Activated T-cell treated with anti-CD3 and anti-CD28 coated beads, Interleukin-2, amount 50 U/mL, for 24 hours (primary cell): ENCODE measurements around the gene C11orf71.

Experiments used
- DNase-seq: peaks from one replicate; pipeline ENCODE4 v3.0.0-alpha.2; 2020
- H3K27ac Mint-ChIP-seq: 2 replicates; pipeline ENCODE4 v1.8.0; 2020; ENCODE audit warnings: mild to moderate bottlenecking, mixed read lengths
- H3K27me3 Mint-ChIP-seq: 2 replicates; pipeline ENCODE4 v1.8.0; 2020; ENCODE audit warnings: mixed read lengths
- H3K36me3 Mint-ChIP-seq: 2 replicates; pipeline ENCODE4 v1.8.0; 2020; ENCODE audit warnings: low read depth, mixed read lengths
- H3K4me1 Mint-ChIP-seq: 2 replicates; pipeline ENCODE4 v1.8.0; 2020; ENCODE audit warnings: low read depth, mixed read lengths
- H3K4me3 Mint-ChIP-seq: 2 replicates; pipeline ENCODE4 v1.8.0; 2020; ENCODE audit warnings: mild to moderate bottlenecking, moderate library complexity, mixed read lengths
- H3K9me3 Mint-ChIP-seq: 2 replicates; pipeline ENCODE4 v1.8.0; 2020; ENCODE audit warnings: mixed read lengths

Gene C11orf71

DNA sequence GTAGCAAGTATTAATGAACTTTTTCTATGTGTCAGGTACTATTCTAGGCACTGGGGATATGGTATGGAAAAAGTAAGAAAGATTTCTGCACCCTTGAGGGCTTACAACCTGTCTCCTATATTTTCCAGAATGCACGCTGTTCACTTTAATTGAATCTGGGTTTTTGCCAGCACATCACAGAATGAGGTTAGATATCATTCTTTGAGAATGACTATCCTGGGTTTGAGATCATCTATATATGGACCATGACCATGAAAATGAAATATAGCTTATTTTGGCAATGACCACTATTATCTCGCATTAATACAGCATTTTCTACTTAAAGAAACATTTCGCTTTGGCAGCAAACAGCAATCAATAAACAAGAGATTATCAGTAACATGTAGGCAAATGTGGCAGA is 46.9 kb downstream of the C11orf71 start:
- no peak for DNase-seq
- Mint-ChIP-seq H3K4me3 (no peak overlapping the region), H3K36me3 (no peaks in the 10 kb centered on the region), H3K9me3 (no peaks in the 10 kb centered on the region), H3K27me3 (peaks cover 3% of the 10 kb centered on the region), H3K27ac (no peak overlapping the region), H3K4me1 (no peaks in the 10 kb centered on the region)

DNA sequence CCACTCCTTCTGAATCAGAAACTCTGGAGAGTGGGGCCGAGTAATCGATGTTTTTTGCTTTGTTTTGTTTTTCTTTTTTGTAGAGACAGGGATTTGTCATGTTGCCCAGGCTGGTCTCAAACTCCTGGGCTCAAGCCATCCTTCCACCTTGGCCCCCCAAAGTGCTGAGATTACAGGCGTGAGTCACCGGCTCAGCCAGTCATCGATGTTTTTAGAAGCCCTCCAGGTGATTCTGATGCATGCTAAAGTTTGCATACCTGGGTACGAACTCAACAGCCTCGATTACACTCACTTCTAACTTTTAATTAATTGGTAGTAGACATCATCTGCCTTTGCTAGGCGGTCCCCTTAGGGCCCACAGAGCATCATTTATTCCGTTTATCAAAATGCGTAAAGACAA is 50.3 kb downstream of the C11orf71 start:
- peaks cover 6% of the 10 kb centered on the region for H3K4me1 Mint-ChIP-seq
- DNase-seq = no peak
- no peaks in the 10 kb centered on the region for H3K9me3 Mint-ChIP-seq
- H3K27me3 Mint-ChIP-seq = peaks cover under 1% of the 10 kb centered on the region
- H3K27ac Mint-ChIP-seq = no peak overlapping the region
- no peaks in the 10 kb centered on the region for H3K36me3 Mint-ChIP-seq
- H3K4me3 Mint-ChIP-seq = no peak overlapping the region
